Mesothelial cell of epicardium (in vitro differentiated cells): ENCODE measurements around the gene STRIP2. TPM values are rescaled to one million over a fixed set of nuclear protein-coding genes. Genes with fewer than 3 reads are reported as not detected.

Source experiments
- DNase-seq, 2 experiments: peaks; one replicate each; pipeline ENCODE4 v3.0.0; 2021; ENCODE audit warnings: low spot score in 2 of 2; ENCODE audit not compliant: unreplicated experiment in 2 of 2
- H3K27ac Mint-ChIP-seq: 2 replicates; pipeline ENCODE4 v1.8.0; 2021; ENCODE audit warnings: mixed read lengths
- H3K27me3 Mint-ChIP-seq: 2 replicates; pipeline ENCODE4 v1.8.0; 2021; ENCODE audit warnings: low read depth, mixed read lengths
- H3K36me3 Mint-ChIP-seq: 2 replicates; pipeline ENCODE4 v1.8.0; 2021; ENCODE audit warnings: mixed read lengths
- H3K4me1 Mint-ChIP-seq: 2 replicates; pipeline ENCODE4 v1.8.0; 2021; ENCODE audit warnings: mixed read lengths
- H3K4me3 Mint-ChIP-seq: 2 replicates; pipeline ENCODE4 v1.8.0; 2021; ENCODE audit warnings: mild to moderate bottlenecking, moderate library complexity, mixed read lengths
- H3K9me3 Mint-ChIP-seq: 2 replicates; pipeline ENCODE4 v1.8.0; 2021; ENCODE audit warnings: mixed read lengths
- CTCF ChIP-seq: fragments of 200-600 bp; sonication (generic); IDR thresholded peaks from one replicate; pipeline ENCODE4 v1.5.0; 2021; ENCODE audit warnings: antibody characterized with exemption; ENCODE audit not compliant: unreplicated experiment
- total RNA-seq: library from RNA; stranded (reverse); gene quantifications from 3 replicates; pipeline ENCODE4 v1.2.1, GENCODE V29; 2021

STRIP2 gene
- total RNA-seq, 1 donor from 2014 or later = 1.8 TPM

GRCh38 chr7:129388333-129389098 lies 45.7 kb upstream of the STRIP2 start:
- H3K27ac Mint-ChIP-seq = no peak overlapping the region
- no peaks in the 10 kb centered on the region for H3K4me1 Mint-ChIP-seq
- TF ChIP-seq CTCF = no peak
- no peak for DNase-seq
- H3K36me3 Mint-ChIP-seq = peaks cover 4% of the 10 kb centered on the region
- H3K4me3 Mint-ChIP-seq = no peak overlapping the region
- H3K9me3 Mint-ChIP-seq = no peaks in the 10 kb centered on the region
- H3K27me3 Mint-ChIP-seq = no peaks in the 10 kb centered on the region

- DNase-seq = no peak
- no peak overlapping the region for H3K4me3 Mint-ChIP-seq
- no peaks in the 10 kb centered on the region for H3K27me3 Mint-ChIP-seq
- H3K9me3 Mint-ChIP-seq = no peaks in the 10 kb centered on the region
- H3K27ac Mint-ChIP-seq = no peak overlapping the region
- no peak for TF ChIP-seq CTCF
- peaks cover 5% of the 10 kb centered on the region for H3K36me3 Mint-ChIP-seq
- no peaks in the 10 kb centered on the region for H3K4me1 Mint-ChIP-seq
These were observed 44.4 kb upstream of the STRIP2 start for GRCh38 chr7:129389829-129390228.

- no peaks in the 10 kb centered on the region for H3K4me1 Mint-ChIP-seq
- no peaks in the 10 kb centered on the region for H3K27me3 Mint-ChIP-seq
- H3K27ac Mint-ChIP-seq = no peak overlapping the region
- TF ChIP-seq CTCF = no peak
- no peak overlapping the region for H3K4me3 Mint-ChIP-seq
- DNase-seq = no peak
- H3K9me3 Mint-ChIP-seq = no peaks in the 10 kb centered on the region
- peaks cover 5% of the 10 kb centered on the region for H3K36me3 Mint-ChIP-seq
These were observed 43.9 kb upstream of the STRIP2 start for GRCh38 chr7:129390314-129390713.

GRCh38 chr7:129391546-129392171 lies 42.6 kb upstream of the STRIP2 start:
- Mint-ChIP-seq H3K4me3 (no peak overlapping the region), H3K9me3 (no peaks in the 10 kb centered on the region), H3K36me3 (peaks cover 5% of the 10 kb centered on the region), H3K27ac (no peak overlapping the region), H3K27me3 (no peaks in the 10 kb centered on the region), H3K4me1 (no peaks in the 10 kb centered on the region)
- DNase-seq = no peak
- no peak for TF ChIP-seq CTCF

GRCh38 chr7:129393255-129393654 lies 41.0 kb upstream of the STRIP2 start:
- Mint-ChIP-seq H3K27ac (no peak overlapping the region), H3K4me1 (no peaks in the 10 kb centered on the region), H3K9me3 (no peaks in the 10 kb centered on the region), H3K36me3 (peaks cover 7% of the 10 kb centered on the region), H3K4me3 (no peak overlapping the region), H3K27me3 (no peaks in the 10 kb centered on the region)
- TF ChIP-seq CTCF = no peak
- no peak for DNase-seq
